Activated naive CD4-positive, alpha-beta T cell treated with anti-CD3 and anti-CD28 coated beads, Interleukin-2, amount 10 ng/mL, durations not matched to agents 5 hours and 36 hours (primary cell): ENCODE measurements around the gene FREM3. TPM values are rescaled to one million over a fixed set of nuclear protein-coding genes. Genes with fewer than 3 reads are reported as not detected.

Experiments used
- total RNA-seq, 2 experiments: library from RNA; stranded (reverse); gene quantifications; one replicate each; pipeline ENCODE4 v1.2.3, GENCODE V29; 2021

FREM3 gene
- under 1 TPM in 1 of 2 experiments, not detected in 1; 0.05 TPM for total RNA-seq

GRCh38 chr4:143700416-143701352 is at the start of gene FREM3:
FREM3 (minus strand) TSS chr4:143700675; CDS start chr4:143700675, 0 bp downstream.

Other genes with a start within 250 kb of the FREM3 start
- gene SMARCA5, start 187.0 kb downstream of the FREM3 start, total RNA-seq, result 10 to 100 TPM; 37.7 to 39.3 TPM
- gene GYPE, start 204.9 kb upstream of the FREM3 start, total RNA-seq, result under 1 TPM; 0.33 to 0.36 TPM